D721Med (cell line): ENCODE results near the gene MLH1.

Experiments used
- DNase-seq: peaks from one replicate; pipeline ENCODE4 v3.0.0; 2011; ENCODE audit warnings: low spot score; ENCODE audit not compliant: insufficient read length
- FAIRE-seq: peaks from 2 replicates; lab custom pipeline; 2011; peaks lifted over from hg19 to GRCh38; lab: Jason Lieb, UNC
- TF ChIP-seq, protein P1 (sequence below): IDR thresholded peaks from 2 replicates; pipeline ENCODE4 v1.5.1; 2012; ENCODE audit warnings: mild to moderate bottlenecking, control low read depth; ENCODE audit not compliant: insufficient read depth; ENCODE audit errors: missing control alignments

MLH1 gene

DNA sequence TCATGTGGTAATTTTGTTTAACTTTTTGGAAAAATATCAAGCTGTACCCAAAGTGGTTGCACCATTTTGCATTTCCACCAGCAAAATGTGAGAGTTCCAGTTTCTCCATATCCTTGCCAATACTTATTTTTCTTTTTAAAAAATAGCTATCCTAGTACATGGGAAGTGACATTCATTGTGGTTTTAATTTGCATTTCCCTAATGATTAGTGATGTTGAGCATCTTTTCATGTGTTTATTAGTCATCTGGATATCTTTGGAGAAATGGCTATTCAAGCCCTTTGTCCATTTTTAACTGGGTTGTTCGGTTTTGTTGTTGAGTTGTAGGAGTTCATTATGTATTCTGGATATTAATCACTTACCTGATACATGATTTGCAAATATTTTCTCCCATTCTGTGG, 29.0 kb upstream of the MLH1 start:
- DNase-seq (no peak), FAIRE-seq (no peak)
- TF ChIP-seq, protein P1, sequence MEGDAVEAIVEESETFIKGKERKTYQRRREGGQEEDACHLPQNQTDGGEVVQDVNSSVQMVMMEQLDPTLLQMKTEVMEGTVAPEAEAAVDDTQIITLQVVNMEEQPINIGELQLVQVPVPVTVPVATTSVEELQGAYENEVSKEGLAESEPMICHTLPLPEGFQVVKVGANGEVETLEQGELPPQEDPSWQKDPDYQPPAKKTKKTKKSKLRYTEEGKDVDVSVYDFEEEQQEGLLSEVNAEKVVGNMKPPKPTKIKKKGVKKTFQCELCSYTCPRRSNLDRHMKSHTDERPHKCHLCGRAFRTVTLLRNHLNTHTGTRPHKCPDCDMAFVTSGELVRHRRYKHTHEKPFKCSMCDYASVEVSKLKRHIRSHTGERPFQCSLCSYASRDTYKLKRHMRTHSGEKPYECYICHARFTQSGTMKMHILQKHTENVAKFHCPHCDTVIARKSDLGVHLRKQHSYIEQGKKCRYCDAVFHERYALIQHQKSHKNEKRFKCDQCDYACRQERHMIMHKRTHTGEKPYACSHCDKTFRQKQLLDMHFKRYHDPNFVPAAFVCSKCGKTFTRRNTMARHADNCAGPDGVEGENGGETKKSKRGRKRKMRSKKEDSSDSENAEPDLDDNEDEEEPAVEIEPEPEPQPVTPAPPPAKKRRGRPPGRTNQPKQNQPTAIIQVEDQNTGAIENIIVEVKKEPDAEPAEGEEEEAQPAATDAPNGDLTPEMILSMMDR: no peak

DNA sequence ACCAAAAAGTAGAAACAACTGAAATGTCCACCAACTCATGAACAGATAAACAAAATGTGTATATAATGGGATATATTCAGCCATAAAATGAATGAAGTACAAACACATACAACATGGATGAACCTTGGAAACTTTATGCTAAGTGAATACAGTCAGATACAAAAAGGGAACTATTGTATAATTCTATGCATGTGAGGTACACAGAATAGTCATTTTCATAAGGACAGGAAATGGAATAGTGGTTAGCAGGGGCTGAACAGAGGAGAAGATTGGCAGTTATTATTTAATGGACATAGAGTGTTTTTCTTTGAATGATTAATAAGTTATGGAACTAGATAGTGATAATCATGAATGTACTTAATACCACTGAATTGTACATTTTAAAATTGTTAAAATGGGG, 28.5 kb upstream of the MLH1 start:
- TF ChIP-seq, protein P1: no peak
- DNase-seq: no peak
- no peak for FAIRE-seq

DNA sequence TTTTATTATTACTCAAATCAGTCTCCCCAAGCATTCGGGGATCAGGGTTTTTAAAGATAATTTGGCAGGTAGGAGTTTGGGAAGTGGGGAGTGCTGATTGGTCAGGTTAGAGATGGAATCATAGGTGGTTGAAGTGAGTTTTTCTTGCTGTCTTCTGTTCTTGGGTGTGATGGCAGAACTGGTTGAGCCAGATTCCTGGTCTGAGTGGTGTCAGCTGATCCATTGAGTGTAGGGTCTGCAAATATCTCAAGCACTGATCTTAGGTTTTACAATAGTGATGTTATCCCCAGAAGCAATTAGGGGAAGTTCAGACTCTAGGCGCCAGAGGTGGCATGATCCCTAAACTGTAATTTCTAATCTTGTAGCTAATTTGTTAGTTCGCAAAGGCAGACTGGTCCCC, 27.9 kb upstream of the MLH1 start:
- DNase-seq (no peak), FAIRE-seq (no peak)
- TF ChIP-seq, protein P1: no peak

DNA sequence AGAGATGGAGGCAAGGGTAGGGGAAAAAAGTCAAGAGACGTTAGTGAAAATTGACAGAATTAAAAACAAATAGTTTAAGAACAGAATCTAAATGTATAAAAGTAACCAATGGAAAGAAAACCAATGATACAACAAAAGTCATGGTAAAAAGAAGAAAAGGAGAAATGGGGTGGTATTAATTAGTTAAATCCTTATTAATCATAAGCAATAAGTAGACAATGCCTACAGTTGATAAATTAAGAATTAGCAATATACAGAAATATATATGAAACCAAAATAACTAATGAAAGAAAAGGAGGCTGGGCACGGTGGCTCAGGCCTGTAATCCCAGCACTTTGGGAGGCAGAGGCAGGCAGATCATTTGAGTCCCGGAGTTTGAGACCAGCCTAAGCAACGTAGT, 24.2 kb upstream of the MLH1 start:
- TF ChIP-seq, protein P1: no peak
- DNase-seq: no peak
- FAIRE-seq: no peak

DNA sequence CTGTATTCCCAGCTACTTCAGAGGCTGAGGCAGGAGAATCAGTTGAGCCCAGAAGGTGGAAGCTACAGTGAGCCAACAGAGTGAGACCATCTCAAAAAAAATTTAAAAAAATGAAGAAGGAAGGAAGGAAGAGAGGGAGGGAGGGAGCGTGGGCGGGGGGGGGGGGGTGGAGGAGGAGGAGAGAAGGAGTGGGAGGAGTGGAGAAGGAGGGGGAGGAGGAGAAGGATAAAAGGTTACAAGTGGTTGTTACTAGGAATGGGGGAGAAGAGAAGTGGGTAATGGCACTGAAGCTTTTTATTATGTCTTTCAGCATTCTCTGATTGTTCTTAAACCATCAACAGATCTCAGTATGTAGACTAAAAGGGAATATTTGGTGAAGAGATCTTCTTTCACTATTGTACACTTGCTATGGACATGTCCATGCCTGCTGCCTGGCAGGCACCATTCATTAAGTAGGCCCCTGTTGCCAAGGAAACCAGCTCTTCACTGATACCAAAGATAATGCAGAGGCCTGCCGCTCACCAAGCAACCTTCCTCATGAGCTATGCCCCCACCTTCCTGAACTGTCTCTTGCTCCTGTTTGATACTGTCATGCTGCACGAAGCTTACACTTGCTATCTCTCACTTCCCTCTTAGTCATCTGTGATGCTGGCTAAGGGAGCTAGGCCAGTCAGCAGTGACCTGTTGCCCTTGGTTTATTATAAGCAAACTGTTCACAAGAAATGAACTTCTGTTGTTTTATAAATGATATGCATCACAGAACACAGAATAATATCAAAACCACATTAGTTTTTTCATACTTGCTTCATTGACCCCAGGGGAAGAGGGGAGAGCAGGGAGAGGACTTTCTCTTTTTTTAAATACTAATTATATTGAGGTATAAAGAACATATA, 23.5 kb upstream of the MLH1 start:
- no peak for DNase-seq
- no peak for FAIRE-seq
- TF ChIP-seq, protein P1: no peak

DNA sequence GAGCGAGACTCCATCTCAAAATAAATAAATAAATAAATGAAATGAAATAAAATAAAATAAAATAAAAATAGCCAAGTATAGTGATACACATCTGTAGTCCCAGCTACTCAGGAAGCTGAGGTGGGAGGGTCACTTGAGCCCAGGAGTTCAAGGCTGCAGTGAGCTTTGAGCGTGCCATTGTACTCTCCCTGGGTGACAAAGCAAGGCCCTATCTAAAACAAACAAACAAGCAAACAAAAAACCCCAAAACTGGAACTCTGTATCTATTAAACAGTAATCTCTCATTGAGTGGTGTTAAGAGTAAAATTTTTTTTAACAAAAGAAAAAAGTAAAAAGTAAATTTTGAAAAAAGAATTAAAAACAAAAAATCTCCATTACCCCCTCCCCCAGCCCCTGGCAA, 21.2 kb upstream of the MLH1 start:
- DNase-seq: no peak
- TF ChIP-seq, protein P1: no peak
- no peak for FAIRE-seq

DNA sequence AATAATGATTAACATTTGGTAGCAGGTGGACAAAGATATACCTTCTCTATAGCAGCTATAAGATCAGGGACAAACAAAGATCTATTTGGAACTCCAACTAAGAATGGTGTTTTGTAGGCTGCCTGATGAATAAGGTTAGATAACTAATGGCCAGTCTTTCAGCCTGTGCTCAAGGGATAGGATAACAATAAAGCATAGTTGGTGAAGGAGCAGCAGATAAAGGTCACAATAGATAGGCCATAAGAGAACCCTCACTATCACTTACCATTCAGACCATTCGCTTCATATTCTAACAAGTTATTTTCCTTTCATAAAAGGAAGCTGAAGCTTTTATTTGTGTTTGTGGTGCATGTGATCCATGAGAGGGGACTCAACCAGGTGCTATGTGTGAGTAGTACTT, 20.2 kb upstream of the MLH1 start:
- no peak for FAIRE-seq
- TF ChIP-seq, protein P1: no peak
- no peak for DNase-seq
